ENCODE data around the gene SPRR2G. TPM values are rescaled to one million over a fixed set of nuclear protein-coding genes. Genes with fewer than 3 reads are reported as not detected.

Gene SPRR2G
- total RNA-seq, 6 experiments from 2014 or later, result not detected

DNA sequence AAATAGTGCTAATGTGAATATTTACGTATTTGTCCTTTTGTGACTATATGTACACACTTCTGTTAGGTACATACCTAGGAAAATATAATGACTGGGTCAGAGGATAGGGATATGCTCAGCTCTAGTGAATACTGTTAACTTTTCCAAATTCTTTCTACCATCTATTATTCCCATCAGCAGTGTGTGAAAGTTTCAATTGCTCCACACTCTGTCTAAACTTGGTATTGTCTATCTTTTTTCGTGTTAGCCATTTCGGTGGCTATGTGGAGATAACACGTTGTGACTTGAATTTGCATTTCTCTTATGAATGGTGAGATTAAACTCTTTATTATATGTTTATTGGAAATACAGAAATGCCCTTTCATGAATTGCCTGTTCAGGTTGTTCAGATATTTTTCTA lies 29.9 kb upstream of the SPRR2G start:
- H3K4me1 Mint-ChIP-seq (ENCODE audit: low read depth), result no peaks in the 10 kb centered on the region
- no peak overlapping the region for H3K4me3 Mint-ChIP-seq
- peaks cover 3% of the 10 kb centered on the region; the same call in 1 of the 2 replicates for H3K9me3 Mint-ChIP-seq
- no peaks in the 10 kb centered on the region; the same call in 1 of the 2 replicates for H3K27me3 Mint-ChIP-seq (ENCODE audit: insufficient read depth)
- no peaks in the 10 kb centered on the region for H3K36me3 Mint-ChIP-seq (ENCODE audit: low read depth)
- TF ChIP-seq, protein P1, sequence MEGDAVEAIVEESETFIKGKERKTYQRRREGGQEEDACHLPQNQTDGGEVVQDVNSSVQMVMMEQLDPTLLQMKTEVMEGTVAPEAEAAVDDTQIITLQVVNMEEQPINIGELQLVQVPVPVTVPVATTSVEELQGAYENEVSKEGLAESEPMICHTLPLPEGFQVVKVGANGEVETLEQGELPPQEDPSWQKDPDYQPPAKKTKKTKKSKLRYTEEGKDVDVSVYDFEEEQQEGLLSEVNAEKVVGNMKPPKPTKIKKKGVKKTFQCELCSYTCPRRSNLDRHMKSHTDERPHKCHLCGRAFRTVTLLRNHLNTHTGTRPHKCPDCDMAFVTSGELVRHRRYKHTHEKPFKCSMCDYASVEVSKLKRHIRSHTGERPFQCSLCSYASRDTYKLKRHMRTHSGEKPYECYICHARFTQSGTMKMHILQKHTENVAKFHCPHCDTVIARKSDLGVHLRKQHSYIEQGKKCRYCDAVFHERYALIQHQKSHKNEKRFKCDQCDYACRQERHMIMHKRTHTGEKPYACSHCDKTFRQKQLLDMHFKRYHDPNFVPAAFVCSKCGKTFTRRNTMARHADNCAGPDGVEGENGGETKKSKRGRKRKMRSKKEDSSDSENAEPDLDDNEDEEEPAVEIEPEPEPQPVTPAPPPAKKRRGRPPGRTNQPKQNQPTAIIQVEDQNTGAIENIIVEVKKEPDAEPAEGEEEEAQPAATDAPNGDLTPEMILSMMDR (IDR thresholded peaks at IDR 0.05), result no peak
- H3K27ac Mint-ChIP-seq, result no peak overlapping the region
- no peak for DNase-seq

DNA sequence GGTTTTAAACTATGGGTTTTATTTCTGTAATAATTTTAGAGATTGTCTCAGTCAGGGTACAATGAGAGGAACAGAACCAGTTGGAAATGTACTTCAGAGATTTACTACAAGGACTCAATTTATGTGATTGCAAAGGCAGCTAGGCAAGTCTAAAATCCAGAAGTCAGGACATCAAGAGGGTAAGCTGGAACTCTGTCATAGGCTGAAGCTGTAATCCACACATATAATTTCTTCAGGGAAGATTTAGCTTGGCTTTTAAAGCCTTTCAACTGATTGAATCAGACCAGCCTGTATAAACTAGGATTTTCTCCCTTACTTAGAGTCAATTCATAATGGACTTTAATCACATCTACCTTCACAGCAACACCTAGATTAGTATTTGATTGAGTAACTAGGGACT lies 28.2 kb upstream of the SPRR2G start:
- Mint-ChIP-seq H3K27me3 (ENCODE audit: insufficient read depth) (no peaks in the 10 kb centered on the region; the same call in 1 of the 2 replicates), H3K4me3 (no peak overlapping the region), H3K36me3 (ENCODE audit: low read depth) (no peaks in the 10 kb centered on the region)

DNA sequence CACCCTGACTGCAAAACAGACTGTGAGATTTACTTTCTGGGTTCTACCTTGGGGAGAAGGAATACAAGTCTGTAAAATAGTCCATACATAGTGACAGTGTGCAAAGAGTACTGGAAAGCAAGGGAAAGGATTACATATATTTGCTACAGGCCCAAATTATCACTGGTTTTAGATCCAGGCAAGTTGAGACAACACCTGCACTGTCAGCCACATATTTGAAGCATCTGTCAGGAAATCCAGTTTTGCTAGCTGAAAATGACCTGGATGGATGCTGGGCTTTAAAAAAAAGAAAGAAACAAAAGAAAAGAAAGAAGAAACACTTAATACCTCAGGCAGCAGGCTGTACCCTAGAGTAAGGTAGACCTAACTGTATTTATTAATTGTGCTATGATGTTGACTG lies 23.9 kb upstream of the SPRR2G start:
- Mint-ChIP-seq H3K36me3 (ENCODE audit: low read depth) (no peaks in the 10 kb centered on the region), H3K4me3 (no peak overlapping the region), H3K27ac (no peak overlapping the region), H3K4me1 (ENCODE audit: low read depth) (no peaks in the 10 kb centered on the region), H3K9me3 (no peaks in the 10 kb centered on the region; the same call in 1 of the 2 replicates), H3K27me3 (ENCODE audit: insufficient read depth) (no peaks in the 10 kb centered on the region; the same call in 1 of the 2 replicates)
- TF ChIP-seq, protein P1 (IDR thresholded peaks at IDR 0.05), result no peak
- no peak for DNase-seq

More for the DNA sequence above, 28.2 kb upstream of the SPRR2G start:
- Mint-ChIP-seq H3K27ac (no peak overlapping the region), H3K4me1 (ENCODE audit: low read depth) (no peaks in the 10 kb centered on the region), H3K9me3 (no peaks in the 10 kb centered on the region; the same call in 1 of the 2 replicates)
- TF ChIP-seq, protein P1 (IDR thresholded peaks at IDR 0.05), result no peak
- DNase-seq, result no peak

DNA sequence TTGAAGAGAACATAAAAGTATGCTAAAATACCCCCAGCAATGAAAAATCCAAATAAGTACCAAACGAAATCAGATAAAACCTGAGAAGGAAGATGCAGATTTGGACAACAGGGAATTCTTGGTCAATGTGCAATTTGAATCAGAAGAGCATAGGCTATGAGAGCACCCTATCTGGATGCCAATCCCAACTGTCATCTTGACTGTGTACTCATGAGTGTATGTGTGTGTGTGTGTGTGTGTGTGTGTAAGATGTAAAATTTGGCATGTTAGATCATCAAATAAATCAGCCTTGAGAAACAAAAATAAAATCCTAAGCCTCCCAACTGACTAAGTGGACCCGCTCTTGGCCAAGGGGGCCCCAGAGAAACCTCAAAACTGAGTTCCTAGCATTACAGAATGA lies 18.0 kb upstream of the SPRR2G start:
- Mint-ChIP-seq H3K9me3 (peaks cover 4% of the 10 kb centered on the region; the same call in 1 of the 2 replicates), H3K4me3 (no peak overlapping the region), H3K27me3 (ENCODE audit: insufficient read depth) (no peaks in the 10 kb centered on the region; the same call in 1 of the 2 replicates), H3K27ac (no peak overlapping the region), H3K4me1 (ENCODE audit: low read depth) (no peaks in the 10 kb centered on the region), H3K36me3 (ENCODE audit: low read depth) (no peaks in the 10 kb centered on the region)
- TF ChIP-seq, protein P1 (IDR thresholded peaks at IDR 0.05), result no peak
- no peak for DNase-seq

DNA sequence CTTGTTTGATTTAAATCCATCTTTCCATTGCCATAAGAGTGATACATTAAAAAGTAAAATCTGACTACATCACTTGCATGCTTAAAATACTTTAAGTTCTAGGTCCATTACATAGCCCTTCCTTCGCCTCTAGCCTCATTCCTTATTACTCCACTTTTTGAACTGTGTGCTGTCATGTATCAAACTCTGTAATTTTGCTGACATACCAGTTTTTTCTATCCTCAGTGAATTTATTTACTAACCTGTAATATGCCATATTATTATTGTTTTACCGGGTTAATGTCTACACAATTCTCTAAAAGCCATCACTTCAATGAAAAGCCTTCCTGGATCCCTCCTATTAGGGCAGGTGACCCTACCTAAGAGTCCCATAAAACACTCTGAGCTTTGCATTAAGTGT lies 4.9 kb upstream of the SPRR2G start:
- no peaks in the 10 kb centered on the region for H3K36me3 Mint-ChIP-seq (ENCODE audit: low read depth)
- no peak for DNase-seq
- no peak overlapping the region for H3K4me3 Mint-ChIP-seq
- TF ChIP-seq, protein P1 (IDR thresholded peaks at IDR 0.05), result no peak
- H3K27me3 Mint-ChIP-seq (ENCODE audit: insufficient read depth), result no peaks in the 10 kb centered on the region
- 0 out of 2 replicates have a peak, but pooled peaks cover 5% of the 10 kb centered on the region for H3K9me3 Mint-ChIP-seq
- H3K4me1 Mint-ChIP-seq (ENCODE audit: low read depth), result no peaks in the 10 kb centered on the region
- H3K27ac Mint-ChIP-seq, result no peak overlapping the region

DNA sequence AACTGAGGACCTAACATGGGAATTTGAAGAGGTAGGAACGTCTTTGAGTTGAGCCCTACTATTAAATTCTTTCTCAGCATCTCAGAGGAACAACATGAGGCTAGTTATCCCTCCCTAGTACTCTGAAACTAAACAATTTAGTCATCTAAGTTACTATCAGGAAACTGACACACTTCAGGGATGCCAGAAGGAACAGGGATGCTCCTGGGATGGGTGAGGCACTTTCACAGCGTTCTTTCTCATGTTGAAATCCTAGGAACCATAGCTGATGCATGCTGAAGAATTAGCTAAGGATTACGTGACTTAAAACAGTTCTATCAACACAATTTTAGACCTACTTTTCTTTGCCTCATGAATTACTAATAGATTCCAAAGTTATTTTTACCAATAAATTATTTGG lies 1.8 kb upstream of the SPRR2G start:
- Mint-ChIP-seq H3K36me3 (ENCODE audit: low read depth) (no peaks in the 10 kb centered on the region), H3K4me3 (no peak overlapping the region), H3K27me3 (ENCODE audit: insufficient read depth) (peaks cover 2% of the 10 kb centered on the region), H3K4me1 (ENCODE audit: low read depth) (no peaks in the 10 kb centered on the region), H3K27ac (no peak overlapping the region), H3K9me3 (no peaks in the 10 kb centered on the region)
- DNase-seq, result no peak
- TF ChIP-seq, protein P1 (IDR thresholded peaks at IDR 0.05), result no peak
